Stimulated activated CD8-positive, alpha-beta memory T cell treated with anti-CD3 and anti-CD28 coated beads, Interleukin-7, amount 100 ng/mL, for 1 hour (primary cell): Measurements from ENCODE around the gene DGCR2.
"Not testable (repeated sequence)": the region's sequence is repeated elsewhere in the genome, so short reads cannot be mapped to it uniquely, and the experiment has no call there.

Source experiments
- DNase-seq, 2 donors: peaks; one replicate each; pipeline ENCODE4 v3.0.0-alpha.2; 2020; ENCODE audit warnings: low read depth in 2 of 2

Gene DGCR2

DNA sequence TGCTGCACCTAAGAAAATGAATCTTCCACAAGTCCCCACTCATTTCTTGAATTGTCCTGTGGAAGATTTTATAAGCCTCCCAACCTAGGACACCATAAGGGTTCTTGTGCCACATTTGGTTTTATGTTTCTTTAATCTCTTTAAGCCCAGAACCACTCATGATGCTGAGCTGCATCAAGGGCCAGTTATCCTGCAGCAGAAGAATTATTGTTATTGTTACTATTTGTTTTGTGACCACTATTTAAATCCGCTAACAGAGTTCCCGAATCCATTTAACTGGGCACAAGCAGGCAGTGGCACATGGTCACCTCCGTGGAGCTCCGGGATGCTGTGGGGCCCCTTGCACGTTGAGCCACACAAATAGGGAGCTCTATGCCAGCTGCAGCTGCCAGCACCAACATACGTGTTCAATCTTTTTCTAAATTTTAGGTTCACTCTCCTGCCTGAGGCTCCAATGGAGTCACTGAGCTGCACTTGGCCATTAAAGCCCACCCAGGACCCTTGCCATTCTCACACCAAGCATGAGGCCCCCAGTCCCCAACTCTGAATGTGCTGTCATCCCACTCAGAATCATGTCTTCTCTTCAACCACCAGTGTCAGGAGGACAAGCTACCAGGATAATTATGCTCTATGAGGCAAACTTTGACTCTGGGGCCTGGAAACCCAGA lies 60.6 kb downstream of the DGCR2 start:
- no peak for DNase-seq

DNA sequence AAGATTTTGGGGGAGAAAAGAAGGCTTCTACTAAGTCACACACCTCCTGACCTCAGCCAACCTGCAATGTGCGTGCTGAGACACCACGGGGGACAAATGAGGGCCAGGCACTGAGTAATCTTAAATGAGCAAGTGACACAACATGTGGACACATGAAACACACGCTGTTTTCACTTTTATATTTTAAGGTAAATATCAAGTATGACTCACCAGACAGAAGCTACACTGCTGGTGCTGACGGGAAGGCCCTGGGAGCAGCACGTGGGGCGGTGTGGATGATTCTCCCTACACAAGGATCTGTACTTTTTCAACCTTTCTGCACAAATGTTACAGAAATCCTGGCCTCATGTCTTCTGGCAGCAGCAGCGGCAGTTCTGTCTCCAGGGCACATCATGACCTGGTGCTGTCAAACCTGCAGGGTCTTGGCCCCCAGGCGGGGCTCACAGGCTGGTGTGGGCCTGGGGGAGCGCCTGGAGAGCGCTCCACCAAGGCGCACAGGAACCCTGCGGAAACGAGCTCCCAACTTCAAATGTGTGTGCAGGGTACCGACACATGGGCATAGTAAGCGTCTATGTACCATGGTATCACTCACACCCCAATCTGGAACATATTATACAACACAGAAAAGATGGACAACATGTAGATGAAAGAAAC lies 61.7 kb downstream of the DGCR2 start:
- no peak for DNase-seq

DNA sequence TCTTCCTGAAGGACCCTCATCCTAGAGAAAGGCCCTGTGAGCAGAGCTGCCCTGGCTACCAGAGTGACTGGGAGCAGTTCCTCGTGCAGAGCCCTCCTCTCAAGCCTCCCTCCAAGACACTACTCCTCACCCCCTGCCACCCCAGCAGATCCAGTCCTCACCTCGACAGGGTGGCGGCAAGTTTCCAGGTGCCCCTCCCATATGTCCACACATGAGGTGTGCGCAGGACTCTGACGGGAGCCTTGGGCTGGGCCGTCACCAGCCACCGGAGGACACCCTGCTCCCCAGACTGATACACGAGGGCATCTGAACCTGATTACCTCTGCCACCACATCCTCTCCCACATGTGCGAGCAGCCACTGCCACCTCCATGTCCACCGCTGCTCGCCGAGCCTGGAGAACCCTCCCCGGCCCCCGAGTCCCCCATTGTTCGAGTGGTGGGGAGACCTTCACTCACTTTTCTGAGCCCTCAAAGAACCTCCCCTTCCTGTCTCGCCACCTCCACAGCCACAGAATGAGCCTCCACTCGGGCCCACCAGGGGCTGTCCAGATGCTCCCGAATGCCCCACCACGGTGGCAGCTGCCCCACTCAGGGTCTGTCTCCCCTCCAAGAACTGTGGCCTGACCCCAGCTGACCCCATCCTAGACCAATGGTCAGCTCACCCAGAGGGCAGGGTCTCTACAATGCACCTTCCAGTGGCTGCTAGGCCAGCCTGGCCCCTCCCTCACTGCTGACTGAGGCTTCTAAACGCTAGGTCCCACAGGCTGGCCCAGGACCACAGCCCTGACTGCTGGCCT lies 62.5 kb downstream of the DGCR2 start:
- no peak for DNase-seq

DNA sequence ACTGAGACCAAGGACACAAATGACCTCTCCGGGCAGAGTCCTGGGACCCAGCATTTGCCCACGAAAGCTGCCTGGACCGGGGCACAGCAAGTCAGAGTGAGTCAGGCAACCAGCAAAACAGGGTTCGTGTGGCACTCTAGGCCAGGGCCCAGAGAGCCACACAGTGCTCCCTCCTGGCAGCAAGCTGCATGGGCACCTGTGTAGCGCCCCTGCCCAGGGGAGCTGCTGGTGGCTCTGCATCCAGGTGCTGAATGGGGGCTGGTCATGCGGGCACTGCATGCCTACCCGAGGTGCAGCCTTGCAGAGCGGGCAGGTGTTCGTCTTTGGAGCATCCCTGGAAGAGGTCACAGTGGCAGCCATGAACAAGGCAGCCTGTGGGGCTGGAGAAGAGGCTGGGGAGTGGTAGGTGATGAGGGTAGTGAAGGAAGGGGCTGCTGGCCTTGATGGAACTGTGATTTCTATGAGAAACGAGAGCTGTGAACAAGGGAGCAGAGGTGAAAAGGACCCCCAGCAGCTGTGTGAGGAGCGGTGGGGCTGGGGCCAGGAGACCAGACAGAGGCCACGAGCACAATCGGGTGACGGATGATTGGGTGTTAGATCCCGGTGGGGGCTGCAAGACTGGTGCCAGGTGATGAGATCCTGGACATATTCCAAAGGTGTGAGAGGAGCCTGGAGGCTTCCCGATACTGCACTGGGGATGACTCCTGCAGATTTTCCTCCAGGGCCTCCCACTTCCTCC lies 63.3 kb downstream of the DGCR2 start:
- no peak for DNase-seq

DNA sequence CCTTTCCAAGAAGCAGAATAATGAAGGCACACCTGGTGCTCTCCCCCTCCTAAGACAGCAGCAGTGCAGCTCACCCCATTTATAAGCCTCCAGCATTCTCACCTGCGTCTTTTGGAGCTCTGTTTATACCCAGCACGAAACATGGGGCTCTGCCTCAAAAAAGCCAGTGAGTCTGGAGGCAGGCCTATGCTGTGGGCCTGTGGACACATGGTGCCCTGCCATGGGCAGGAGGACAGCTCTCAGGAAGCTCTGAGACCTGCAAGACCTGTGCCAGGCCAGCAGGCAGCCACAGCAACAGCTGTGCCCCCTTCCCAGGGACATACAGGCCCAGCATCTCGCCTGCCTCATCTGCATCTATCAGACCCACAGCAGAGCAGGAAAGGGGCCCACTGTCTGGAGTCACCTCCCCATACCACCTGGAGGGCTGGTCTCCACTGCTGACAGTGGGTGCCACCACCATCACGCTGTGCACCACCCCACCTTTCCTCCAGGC lies 64.2 kb downstream of the DGCR2 start:
- DNase-seq = no peak

DNA sequence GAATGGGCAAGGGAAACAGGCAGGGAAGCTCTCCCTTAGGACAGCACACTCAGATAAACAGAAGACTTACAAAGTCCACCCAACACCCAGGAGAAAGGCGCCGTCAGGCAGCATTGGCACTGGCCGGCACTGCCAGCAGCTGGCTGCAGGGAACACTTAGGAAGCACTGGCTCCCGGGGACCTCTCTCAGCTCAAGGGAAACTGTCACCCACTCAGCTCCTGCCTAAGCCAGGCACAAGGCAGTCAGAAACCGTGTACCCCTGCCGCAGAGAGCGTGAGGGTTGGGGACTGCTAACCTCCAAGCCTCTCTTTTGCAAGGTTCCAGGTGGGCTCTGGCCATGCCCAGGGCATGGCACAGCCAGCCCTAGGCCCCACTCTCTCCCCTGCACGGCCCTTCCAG lies 64.7 kb downstream of the DGCR2 start:
- no peak for DNase-seq

DNA sequence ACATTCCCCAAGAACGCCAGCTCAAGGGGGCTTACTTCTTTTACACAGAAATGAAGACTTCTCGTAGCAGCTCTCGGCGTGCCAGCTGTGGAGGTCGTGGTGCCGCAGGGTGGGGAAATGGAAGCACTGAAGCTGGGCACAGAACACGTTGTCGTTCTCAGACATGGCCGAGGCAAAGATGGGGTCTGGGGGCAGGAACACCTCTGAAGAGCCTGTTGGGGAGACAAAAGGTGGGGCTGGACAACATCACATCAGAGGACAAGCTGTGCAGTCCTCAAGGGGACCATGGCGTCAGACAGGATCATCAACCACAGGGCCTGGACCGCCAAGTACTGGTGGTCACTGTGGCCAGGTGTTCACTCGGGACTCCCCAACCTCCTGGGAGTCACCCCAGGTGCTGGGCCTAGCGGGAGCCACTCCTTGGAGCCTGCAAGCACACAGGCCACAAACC lies 65.2 kb downstream of the DGCR2 start:
- DNase-seq = no peak

DNA sequence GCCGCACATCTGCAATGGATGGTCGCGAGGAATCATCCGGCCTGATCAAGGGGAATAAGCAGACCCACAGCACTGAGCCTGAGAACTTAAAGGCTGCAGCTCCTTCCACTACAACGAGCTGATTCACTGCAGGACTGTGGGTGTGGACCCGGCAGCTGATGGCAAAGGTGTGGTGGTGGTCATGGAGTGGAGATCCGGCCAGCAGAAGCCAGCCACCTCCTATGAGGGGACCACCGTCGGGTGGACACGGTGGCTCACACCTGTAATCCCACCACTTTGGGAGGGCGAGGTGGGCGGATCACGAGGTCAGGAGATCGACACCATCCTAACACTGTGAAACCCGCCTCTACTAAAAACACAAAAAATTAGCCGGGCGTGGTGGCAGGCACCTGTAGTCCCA lies 66.4 kb downstream of the DGCR2 start:
- DNase-seq = no peak

DNA sequence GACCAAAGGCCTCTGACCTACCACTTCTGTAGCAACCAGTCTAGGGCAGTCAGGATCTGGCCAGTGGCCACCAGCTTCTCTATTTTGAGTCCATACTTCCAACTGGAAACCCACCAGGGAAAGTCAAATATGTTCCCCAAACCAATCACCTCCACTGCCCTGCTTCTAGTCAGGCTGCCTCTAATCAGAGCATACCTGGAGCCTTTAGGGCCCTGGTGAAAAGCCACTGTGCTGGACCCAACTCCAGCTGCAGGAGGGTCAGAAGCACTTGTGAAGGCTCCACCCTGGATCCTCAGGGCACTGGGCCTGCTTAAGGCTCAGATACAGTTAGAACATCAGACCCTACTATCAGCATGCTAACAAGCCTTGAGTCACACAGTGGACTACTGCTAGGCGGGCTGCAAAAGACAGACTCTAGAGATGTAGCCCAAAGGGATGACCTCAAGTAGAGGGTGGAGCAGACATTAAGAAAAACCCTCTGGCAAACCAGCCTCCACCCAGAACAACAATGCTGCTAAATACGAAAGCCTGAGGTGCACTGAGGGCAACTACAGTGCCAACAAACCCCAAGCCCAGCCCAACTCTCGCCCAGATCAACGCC lies 69.2 kb downstream of the DGCR2 start:
- DNase-seq = no peak

DNA sequence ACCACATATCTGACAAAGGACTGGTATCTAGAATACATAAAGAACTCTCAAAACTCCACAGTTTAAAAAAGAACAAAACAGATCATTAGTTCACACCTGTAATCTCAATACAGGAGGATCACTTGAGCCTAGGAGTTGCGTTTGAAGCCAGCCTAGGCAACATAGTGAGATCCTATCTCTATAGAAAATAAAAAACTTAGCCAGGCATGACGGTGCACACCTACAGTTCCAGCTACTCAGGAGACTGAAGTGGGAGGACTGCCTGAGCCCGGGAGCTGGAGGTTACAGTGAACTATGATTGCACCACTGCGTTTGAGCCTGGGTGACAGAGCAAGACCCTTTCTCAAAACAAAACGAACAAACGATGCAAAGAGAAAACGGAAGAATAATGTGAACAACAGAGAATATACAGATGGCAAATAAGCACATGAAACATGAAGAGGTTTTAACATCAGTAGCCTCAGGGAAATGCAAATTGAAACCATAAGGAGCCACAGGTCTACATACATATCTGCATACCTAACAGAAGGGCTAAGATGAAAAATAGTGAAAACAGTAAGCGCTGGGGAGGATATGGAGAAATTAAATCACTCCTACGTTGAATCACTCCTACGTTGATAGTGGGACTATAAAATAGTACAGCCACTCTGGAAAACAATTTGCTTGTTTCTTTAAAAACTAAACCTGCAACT lies 70.7 kb downstream of the DGCR2 start:
- no peak for DNase-seq

DNA sequence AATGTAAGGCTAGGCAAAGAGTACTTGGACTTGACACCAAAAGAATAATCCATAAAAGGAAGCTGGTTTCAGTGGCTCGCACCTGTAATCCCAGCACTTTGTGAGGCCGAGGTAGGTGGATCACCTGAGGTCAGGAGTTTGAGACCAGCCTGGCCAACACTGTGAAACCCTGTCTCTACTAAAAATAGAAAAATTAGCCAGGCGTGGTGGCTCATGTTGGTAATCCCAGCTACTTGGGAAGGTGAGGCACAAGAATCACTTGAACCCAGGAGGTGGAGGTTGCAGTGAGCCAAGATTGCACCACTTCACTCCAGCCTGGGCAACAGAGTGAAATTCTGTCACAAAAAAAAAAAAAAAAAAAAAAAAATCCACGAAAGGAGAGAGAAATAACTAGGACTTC lies 71.4 kb downstream of the DGCR2 start:
- DNase-seq = not testable (repeated sequence)

DNA sequence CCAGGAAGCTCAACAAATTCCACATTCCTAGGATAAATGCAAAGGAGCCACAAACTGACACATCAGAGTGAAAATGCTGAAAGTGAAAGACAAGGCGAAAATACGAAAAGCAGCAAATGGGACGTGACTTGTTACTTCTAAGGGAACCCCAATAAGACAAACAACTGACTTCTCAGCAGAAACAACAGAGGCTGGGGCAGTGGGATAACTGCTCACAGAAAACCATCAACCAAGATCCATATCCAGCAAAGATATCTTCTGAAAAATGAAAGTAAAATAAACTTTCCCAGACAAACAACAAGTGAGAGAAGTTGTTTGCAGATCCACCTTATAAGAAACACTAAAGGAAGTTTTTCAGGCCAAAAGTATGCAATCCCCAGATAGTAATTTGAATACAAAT lies 72.1 kb downstream of the DGCR2 start:
- DNase-seq = no peak

DNA sequence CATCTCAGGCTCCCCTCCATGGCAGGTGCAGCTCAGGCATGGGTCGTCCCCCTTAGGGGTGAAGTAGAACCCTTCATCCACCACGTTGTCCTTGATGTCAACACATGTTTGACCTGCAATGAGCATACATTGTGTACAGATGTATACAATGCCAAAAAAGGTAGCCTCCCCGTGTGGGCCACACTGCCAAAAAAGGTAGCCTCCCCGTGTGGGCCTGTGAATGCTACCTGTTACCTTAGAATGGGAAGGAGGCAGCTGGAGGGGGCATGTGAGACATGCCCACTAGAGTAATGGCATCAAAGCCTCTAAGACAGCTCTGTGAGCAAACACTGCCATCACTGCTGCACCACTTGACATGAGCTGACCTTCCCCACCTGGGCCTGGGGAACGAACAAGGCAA lies 73.7 kb downstream of the DGCR2 start:
- no peak for DNase-seq

DNA sequence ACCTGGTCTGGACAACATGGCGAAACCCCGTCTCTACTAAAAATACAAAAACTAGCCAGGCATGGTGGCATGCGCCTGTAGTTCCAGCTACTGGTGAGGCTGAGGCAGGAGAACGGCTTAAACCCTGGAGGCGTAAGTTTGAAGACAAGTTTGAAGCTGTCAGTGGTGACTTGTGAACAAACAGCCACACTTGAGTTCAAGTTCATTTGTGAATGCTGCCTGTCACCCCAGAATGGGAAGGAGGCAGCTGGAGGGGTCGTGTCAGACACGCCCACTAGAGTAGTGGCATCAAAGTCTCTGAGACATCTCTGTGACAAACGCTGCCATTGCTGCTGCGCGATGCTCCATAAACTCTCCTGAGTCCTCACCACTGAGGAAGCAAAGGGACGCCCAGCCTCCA lies 74.2 kb downstream of the DGCR2 start:
- no peak for DNase-seq

DNA sequence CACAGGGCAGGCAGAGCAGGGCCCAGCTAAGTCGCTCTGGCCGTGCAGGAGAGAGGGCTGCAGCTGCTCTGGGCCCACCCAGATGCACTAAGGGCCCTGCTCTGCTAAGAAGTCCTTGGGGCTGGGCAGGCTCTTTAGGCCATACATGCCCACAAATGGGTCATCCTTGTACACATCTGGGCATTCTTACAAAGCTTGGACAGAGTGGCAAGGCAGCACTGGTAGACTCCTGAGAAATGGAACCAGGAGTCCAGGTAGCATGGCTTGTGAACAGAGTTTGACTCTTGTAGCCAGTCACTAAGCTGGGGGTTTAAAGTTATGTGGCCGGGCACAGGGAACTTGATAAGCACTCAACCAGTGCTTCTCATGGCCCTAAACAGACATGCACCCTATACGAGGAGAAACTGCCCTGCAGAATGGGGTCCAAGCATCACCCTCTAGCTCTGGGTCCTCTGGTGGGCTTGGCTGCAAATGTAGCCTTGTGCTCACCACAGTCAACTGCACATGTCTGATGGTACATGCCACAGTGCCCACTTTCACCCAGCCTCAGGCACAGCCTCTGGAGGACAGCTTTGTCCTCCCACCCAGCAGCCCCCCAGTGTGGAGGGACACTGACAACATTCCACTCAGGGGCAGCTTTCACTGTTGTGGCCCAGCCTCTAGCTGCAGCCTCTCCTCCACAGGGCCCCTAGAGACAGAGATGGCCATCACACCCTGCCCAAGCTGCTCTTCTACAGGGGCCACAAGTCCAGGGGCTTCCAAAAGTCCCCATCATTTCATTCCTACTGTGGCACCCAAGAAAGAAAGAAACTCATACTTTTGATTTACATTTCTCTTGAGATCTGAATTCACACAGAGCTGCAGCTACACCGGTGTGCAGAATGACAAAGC lies 75.2 kb downstream of the DGCR2 start:
- DNase-seq = no peak

DNA sequence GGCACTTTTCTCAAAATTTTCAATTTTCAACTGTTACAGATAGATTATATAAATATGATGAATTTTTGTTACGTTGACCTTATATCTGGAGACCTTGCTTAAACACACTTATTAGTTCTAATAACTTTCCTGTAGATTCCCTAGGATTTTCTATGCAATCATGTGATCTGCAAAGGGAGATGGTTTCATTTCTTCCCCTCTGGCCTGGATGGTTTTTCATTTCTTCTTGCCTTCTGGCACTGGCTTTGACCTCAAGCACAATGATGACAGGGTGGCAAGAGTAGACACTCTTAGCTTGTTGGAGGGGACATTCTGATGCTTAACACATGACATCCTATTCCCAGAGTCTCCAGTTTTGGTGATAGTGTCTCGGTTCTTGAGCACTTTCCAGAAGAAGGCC lies 75.9 kb downstream of the DGCR2 start:
- no peak for DNase-seq

DNA sequence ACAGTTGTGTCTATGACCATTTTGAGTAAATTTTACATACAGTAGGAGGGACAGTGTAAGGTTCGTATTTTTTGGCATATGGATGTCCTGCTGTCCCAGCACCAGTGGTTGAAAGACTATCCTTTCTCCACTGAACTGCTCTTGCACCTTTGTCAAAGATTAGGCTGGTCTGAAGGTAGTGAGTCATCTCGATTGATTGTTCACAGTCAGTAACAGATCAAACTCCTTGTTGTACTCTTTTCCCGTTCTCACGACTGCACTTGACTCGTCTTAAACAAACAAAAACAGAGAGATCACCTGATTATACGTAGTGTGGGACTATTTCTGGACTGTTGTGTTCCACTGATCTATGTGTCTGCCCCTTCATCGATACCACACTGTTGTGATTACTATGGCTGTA lies 77.1 kb downstream of the DGCR2 start:
- no peak for DNase-seq

DNA sequence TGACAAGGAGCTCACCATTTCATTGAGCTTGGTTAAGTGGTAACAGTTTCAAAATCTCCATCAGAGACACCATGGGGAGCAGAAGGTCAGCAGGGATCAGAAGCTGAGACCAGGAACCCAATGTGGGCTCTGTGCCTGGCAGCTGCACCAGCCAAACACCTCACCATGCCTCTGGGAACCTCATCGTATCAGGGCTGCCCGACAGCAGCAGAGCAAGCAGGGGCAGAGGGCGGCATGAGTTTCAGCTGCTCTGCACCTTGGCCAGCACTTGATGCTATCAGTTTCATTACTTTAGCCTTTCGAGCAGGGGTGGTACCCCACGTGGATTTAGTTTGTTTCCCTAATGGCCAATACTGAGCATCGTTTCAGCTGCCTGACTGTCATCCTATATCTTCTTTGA lies 77.8 kb downstream of the DGCR2 start:
- DNase-seq = no peak

DNA sequence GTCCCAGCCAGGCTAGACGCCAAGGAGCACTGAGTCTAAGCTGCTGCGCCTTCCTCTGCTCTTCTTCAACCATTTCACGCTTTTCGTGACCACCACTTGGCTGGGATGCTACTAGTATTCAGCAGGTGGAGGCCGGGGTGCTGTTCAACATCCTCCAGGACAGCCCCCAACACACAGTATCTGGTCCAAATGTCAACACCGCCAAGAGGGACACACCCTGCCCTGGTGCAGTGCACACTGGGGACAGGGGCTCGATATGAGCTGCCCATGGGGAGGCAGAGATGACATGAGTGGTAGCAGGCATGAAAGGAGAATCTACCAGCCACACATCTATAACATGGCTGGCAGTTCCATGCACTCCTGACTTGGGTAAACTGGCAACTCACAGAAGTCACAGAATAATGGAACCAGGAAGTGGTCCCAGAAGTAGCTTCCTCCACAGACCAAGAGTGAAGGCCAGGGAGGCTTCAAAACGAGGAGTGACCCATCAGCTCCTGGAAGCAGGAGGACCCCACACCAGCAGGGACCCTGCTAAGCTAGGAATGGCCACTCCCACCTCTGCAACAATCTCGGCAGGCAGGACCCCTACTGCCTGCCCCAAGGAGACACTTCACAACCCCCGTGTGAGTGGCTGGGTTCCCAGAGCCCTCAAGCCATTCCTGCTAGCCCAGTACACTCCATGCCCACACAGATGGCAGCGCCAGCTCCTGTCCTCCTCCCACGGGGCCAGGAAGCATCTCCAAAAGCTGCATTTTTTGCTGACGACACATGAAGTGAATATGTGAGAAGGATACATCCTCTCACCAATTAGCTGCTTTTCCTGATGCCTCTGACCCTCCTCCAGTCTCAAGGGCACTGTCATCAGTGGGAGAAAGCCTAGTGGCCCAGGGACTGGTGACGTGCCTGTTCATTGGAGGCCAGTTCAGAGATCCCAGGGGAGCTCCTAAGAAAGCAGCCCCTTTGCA lies 78.8 kb downstream of the DGCR2 start:
- no peak for DNase-seq
